ENCODE results near the gene ZNF783. TPM values are rescaled to one million over a fixed set of nuclear protein-coding genes. Genes with fewer than 3 reads are reported as not detected.

The ZNF783 gene
- total RNA-seq, 1 experiment from 2014 or later, result 9.9 TPM

- TF ChIP-seq FOXP1 (CRISPR knock-in tag; IDR thresholded peaks at IDR 0.05; ENCODE audit: borderline replicate concordance), result no peak
- TF ChIP-seq ZNF423 (CRISPR knock-in tag; IDR thresholded peaks at IDR 0.05), result no peak
- TF ChIP-seq HMGA2 (CRISPR knock-in tag; IDR thresholded peaks at IDR 0.05), result no peak
- no peak for TF ChIP-seq ZNF425 (CRISPR knock-in tag; conservative IDR thresholded peaks at IDR 0.05)
- no peak for TF ChIP-seq HMGXB4 (CRISPR knock-in tag; IDR thresholded peaks at IDR 0.05)
- TF ChIP-seq ZNF232 (CRISPR knock-in tag; IDR thresholded peaks at IDR 0.05), result no peak
- no peak for TF ChIP-seq USF1 (CRISPR knock-in tag; IDR thresholded peaks at IDR 0.05)
These were observed 9.6 kb upstream of the ZNF783 start (continued) for GRCh38 chr7:149252378-149252777.

- peaks cover 40% of the 10 kb centered on the region for H3K36me3 Mint-ChIP-seq
- DNase-seq (ENCODE audit: low spot score) (no peak), ATAC-seq (no peak)
- no peaks in the 10 kb centered on the region for H3K27me3 Mint-ChIP-seq (ENCODE audit: low read depth)
- TF ChIP-seq TEAD1 (CRISPR knock-in tag; IDR thresholded peaks at IDR 0.05) (no peak), NR1H2 (CRISPR knock-in tag; IDR thresholded peaks at IDR 0.05) (no peak), KAT7 (CRISPR knock-in tag; IDR thresholded peaks at IDR 0.05; ENCODE audit: borderline replicate concordance) (no peak), E2F4 (CRISPR knock-in tag; IDR thresholded peaks at IDR 0.05; ENCODE audit: borderline replicate concordance, low read depth) (no peak), GTF2I (CRISPR knock-in tag; conservative IDR thresholded peaks at IDR 0.05) (no peak), PRRX2 (CRISPR knock-in tag; IDR thresholded peaks at IDR 0.05) (no peak), FOXP1 (CRISPR knock-in tag; IDR thresholded peaks at IDR 0.05; ENCODE audit: borderline replicate concordance) (no peak), SOX15 (CRISPR knock-in tag; IDR thresholded peaks at IDR 0.05) (no peak)
- H3K4me3 Mint-ChIP-seq, result no peak overlapping the region
- no peak overlapping the region for H3K27ac Mint-ChIP-seq
- H3K4me1 Mint-ChIP-seq, result no peaks in the 10 kb centered on the region
- POLR2A ChIA-PET, result no interaction called here
- H3K9me3 Mint-ChIP-seq, result no peaks in the 10 kb centered on the region
- CTCF ChIA-PET, result no interaction called here
These were observed 8.3 kb upstream of the ZNF783 start for GRCh38 chr7:149253665-149254064.

GRCh38 chr7:149254181-149254858 is 7.7 kb upstream of the ZNF783 start:
- DNase-seq (ENCODE audit: low spot score), result no peak
- ATAC-seq, result no peak
- ChIA-PET POLR2A (no interaction called here), CTCF (no interaction called here)
- H3K4me1 Mint-ChIP-seq, result no peaks in the 10 kb centered on the region
- H3K4me3 Mint-ChIP-seq, result no peak overlapping the region
- H3K27ac Mint-ChIP-seq, result no peak overlapping the region
- H3K27me3 Mint-ChIP-seq (ENCODE audit: low read depth), result peaks cover under 1% of the 10 kb centered on the region; the same call in 1 of the 2 replicates
- peaks cover 40% of the 10 kb centered on the region for H3K36me3 Mint-ChIP-seq
- H3K9me3 Mint-ChIP-seq, result no peaks in the 10 kb centered on the region
- TF ChIP-seq KAT7 (CRISPR knock-in tag; IDR thresholded peaks at IDR 0.05; ENCODE audit: borderline replicate concordance), result no peak
- no peak for TF ChIP-seq AFF4 (CRISPR knock-in tag; IDR thresholded peaks at IDR 0.05; ENCODE audit: borderline replicate concordance)
- TF ChIP-seq E2F4 (CRISPR knock-in tag; IDR thresholded peaks at IDR 0.05; ENCODE audit: borderline replicate concordance, low read depth), result no peak
- no peak for TF ChIP-seq FOXK1 (CRISPR knock-in tag; IDR thresholded peaks at IDR 0.05)
- no peak for TF ChIP-seq MXD4 (CRISPR knock-in tag; IDR thresholded peaks at IDR 0.05; ENCODE audit: borderline replicate concordance)
- TF ChIP-seq ESRRA (CRISPR knock-in tag; IDR thresholded peaks at IDR 0.05; ENCODE audit: borderline replicate concordance), result no peak
- TF ChIP-seq SOX15 (CRISPR knock-in tag; IDR thresholded peaks at IDR 0.05), result no peak
- no peak for TF ChIP-seq ETV6 (CRISPR knock-in tag; IDR thresholded peaks at IDR 0.05)
- TF ChIP-seq ZNF512 (CRISPR knock-in tag; IDR thresholded peaks at IDR 0.05; ENCODE audit: borderline replicate concordance), result no peak
